Endometrium (tissue), 2 donors: ENCODE data around the gene TBC1D22B.

Experiments
- FAIRE-seq: peaks from 2 replicates; lab custom pipeline; 2012; peaks lifted over from hg19 to GRCh38; lab: Jason Lieb, UNC
- donor health status: control.
- donor health status: control.

Gene TBC1D22B

DNA sequence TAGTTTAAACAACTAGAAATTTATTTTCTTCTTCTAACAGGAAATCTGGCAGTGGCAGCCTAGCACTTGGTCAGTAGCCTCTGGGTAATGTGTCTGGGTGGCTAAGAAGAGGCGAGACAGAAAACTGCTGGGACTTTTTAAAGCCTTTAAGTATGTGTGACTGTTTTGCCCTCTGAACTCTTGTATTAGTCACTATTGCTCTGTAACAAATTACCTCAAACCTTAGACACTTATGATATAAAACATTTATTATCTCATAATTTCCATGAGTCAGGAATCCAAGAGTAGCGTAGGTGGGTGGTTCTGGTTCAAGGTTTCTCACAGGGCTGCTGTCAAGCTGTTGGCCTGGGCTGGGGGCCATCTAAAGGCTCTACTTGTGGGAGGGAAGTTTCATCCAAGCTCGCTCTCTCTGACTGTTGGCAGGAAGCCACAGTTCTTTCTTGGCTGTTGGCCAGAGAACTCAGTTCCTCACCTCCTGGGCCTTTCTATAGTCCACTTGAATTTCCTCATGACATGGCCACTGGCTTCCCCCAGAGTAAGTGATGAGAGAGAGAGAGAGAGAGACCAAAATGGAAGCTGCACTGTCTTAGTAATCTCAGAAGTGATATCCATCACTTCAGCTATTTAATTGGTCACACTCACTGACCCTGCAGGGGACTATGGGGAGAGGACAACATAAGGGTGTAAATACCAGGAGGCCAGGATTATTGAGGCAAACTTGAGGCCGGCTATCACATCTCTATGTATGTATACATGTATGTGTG is 17.4 kb upstream of the TBC1D22B start:
- no peak for FAIRE-seq

DNA sequence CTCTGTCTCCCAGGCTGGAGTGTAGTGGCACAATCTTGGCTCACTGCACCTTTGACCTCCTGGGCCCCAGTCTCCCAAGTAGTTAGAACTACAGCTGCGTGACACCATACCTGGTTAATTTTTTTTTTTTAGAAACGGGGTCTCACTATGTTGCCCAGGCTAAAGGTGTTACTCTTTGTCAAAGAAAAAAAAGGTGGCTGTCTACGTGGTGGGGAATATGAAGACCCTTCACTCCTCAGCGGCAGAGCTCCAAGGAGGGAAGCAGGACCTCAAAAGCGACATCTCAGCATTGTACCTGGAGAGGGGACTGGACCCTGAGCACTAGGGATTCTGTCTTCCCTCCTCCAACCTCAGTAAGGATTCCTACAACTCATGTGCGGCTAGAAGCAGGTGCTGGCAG is 16.4 kb upstream of the TBC1D22B start:
- FAIRE-seq, result no peak

DNA sequence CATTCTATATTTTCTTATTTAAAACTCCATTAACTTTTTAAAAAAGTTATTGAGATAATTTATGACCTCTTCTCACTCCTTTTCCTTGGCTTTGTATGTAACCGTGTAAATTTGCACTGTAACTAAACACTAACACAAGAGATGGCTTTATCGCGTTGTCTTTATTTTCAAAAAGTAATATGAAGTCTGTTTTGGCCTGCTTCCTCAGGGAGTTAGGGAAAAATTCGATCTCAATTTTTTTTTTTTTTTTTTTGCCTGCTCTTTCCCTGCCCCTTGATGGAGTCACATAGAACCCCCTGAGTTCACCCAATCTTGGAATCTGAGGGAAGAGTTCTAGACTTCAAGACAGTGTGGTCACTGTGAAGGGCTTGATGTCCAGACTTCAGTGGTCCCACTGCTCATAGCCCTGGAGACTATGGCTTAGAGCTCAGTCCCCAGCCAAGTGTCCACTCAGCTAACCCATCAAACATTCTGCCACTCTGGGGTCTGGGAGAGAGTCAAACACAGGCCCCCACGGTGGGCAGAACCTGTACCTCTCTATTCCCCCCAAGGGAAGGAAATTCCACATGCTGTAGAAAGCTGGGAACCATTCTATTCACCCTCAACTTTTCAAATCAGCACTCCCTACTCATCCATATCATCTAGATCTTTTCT is 15.7 kb upstream of the TBC1D22B start:
- no peak for FAIRE-seq

DNA sequence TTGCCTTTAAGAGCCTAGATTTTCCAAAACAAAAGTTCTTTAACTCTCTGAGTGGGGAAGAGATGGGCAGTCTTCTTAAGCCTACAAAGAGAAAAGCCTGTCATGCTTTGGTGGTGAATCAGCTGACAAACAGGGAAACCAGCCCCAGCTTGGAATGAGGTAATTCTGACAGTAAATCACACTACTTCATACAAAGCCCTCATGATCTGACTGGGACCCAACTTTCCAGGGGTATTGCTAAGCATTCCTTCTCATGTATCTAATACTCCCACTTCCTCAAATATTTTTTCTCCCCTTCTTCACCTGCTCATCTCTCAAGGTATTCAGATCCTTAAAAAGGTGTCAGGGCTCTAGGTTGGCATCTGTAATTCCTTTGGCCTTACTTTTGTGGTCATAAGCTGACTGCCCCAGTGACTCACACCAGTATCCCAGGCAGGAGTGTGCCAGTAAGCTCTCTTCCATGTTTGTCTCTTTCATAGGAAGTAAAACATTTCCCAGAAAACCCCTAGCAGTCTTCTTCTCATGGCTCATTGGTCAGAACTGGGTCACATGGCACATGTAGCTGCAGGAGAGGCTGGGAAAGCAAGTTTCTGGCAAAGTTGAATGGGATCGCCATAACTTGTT is 15.0 kb upstream of the TBC1D22B start:
- no peak for FAIRE-seq

DNA sequence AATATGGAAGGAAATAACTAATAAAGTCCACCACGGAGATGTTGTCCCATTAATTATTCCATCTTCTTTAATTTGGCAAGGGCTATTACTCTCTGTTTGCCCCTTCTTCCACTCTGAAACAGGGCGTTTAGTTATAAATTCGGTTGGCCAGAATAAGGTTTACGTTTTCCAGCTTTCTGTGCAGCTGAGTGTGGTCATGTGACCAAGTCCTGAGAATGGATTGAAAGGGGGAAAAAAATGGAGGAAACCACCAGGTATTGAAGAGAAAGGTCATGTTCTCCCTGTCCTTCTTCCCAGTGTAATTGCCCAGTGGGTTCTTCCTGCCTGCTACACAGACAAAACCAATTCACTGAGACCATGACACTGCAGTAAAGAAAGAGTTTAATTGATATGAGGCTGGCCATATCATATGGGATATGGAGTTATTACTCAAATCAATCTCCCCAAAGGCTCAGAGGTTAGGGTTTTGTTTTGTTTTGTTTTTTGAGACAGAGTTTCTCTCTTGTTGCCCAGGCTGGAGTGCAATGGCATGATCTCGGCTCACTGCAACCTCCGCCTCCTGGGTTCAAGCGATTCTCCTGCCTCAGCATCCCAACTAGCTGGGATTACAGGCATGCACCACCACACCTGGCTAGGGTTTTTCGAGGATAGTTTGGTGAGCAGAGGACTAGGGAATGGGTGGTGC is 14.3 kb upstream of the TBC1D22B start:
- FAIRE-seq, result no peak

DNA sequence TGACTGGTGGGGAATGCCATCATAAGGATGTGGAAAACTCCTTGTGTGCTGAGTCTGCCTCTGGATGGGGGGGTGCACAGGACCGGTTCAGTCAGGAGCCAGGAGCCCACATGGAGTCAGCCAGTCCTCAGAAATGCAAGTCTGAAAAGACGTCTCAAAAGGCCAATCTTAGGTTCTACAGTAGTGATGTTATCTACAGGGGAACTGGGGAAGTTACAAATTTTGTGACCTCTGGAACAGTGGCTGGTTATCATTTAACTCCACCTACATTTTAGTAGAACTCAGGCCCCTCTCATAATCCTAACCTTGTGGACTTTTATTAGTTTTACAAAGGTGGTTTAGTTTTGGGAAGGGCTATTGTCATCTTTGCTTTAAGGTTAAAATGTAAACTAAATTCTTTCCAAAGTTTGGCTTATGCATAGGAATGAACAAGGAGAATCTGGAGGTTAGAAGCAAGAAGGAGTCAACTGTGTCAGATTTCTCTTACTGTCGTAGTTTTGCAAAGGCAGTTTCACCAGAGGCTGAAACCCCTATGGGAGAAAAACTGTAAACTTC is 13.7 kb upstream of the TBC1D22B start:
- FAIRE-seq, result no peak

DNA sequence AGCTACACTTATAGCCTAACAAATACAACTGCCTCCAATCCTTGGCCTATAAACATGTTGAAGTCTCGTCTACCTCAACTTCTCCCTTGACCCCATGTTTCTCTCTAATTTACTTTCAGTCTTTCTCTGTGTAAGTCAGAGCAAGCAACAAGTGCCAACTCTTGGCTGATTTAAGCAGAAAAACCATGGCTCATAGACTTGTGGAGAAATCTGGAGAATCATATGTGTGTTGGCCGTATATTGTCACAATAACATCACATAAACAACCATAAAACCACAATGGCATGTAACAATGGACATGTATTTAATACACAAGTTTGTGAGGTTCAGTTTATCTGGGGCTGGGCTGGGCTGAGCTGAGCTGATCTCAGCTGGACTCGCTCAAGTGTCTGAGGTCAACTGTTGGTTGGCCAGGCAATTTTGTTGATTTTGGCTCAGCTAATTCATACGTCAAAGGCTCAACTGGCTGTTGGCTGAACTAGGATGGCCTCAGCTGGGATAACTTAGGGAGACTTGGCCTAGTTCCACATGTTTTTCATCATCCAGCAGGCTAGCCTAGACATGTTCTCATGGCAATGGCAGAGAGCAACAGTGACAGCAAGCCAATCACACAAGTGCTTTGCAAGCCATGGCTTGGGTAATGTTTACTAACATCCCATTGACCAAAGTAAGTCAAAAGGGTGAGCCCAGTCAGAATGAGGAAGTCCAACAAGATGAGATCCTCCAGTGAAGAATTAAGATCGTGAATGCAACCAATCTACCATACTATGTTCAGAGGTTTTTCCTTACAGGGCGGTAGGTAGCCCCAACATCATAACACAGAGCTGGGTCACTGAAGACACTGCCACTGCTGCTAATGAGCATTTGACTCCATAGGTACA is 12.9 kb upstream of the TBC1D22B start:
- FAIRE-seq, result peak; percentile 70

DNA sequence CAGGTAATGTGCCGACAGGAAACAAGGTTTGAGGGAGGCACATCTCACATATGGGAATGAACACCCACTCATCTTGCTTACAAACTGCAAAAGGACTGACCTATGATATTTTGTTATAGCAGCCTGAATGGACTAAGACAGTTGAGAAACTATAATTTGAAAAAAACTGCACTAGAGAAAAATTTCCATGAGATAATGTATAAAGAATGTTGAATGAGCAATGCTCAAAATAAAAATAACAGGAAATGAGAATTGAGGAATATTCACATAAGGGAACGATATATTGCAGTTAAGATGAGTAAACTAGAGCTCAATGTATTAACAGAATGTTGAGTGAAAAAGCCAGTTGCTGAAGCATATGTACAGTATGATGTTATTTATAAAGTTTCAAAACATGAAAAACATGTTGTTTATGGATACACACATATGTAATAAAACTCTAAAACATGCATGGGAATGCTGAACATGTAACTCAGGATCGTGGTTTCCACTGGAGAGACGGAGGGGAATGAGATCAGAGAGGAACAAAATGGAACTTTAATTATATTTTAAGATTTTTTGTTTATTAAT is 6.3 kb upstream of the TBC1D22B start:
- no peak for FAIRE-seq

DNA sequence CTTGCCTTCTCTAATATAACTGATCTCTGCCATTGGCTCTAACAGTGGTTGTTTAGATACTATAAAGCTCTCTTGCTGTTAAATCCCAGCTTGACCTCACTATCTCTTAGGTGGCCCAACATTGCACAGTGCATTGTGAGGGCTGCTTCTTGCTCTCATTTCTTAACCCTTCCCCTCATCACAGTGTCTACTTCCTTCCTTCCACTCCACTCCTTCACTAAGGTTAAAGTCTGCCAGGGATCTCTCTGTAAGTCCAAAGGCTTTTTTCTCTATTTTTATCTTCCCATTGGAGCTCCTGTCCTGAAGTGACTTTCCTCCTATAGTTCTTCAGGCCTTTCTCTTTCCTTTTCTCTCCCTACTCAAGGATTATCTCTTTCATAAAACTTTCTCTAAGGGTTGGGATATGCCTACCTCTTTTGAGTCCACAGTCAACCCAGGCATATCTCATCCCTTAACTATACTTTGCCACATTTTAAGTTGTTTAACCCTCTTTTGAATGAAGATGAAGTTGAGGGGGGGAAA is 4.0 kb upstream of the TBC1D22B start:
- no peak for FAIRE-seq

DNA sequence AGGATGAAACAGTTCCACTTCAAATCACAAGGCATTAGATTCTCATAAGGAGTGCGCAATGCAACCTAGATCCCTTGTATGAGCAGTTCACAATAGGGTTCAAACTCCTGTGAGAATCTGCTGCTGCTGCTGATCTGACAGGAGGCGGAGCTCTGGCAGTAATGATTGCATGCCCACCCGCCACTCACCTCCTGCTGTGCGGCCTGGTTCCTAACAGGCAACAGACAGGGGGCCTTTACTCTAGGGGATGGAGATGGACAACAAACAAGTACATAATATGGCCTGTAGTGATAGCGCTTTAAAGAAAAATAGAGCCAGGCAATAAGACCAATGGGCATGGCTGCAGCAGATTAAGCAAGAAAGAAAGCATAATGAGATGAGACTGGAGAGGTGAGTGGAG is 2.7 kb upstream of the TBC1D22B start:
- FAIRE-seq, result no peak

DNA sequence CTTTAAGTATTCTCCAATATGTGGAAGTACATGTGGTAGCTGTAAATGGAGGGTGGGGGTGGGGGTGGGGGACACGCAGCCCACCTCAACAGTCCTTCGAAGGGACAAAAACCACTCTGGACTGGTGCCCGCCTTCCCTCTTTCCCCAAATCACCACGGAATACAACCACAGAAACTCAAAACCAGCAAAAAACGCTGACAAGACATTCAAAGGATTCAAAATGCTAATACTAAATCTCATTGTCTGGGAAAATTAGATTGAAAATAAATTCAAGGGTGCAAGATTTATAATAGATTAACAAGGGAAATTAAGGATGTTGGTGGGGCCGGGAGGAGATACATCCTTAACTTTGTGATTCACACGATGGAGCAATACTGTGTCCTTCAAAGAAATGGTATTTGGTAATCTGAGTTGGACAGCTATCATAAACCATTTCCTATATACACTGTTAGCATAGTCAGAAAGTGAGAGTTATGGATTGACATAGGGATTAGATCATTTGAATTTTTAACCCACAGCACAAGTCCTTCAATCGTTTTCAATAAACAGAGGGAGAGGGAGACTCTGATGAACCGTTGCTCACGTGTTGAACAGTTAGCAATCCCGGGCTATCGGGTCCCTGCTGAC is 766 bp upstream of the TBC1D22B start:
- no peak for FAIRE-seq

DNA sequence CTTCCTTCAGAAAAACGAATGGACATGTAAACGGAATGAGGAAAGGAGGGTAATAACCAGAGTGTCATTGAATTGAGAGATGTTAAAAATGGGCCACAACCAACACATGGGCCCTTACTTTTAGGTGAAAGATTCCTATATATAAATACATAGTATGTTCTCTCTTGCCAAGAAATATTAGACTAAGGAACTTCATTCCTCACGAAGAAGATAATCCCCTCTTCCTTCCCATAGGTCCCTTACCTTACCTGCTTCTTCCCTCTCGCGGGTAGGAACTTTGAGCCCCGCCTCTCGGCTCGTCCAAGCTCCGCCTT is 295 bp upstream of the TBC1D22B start:
- no peak for FAIRE-seq

DNA sequence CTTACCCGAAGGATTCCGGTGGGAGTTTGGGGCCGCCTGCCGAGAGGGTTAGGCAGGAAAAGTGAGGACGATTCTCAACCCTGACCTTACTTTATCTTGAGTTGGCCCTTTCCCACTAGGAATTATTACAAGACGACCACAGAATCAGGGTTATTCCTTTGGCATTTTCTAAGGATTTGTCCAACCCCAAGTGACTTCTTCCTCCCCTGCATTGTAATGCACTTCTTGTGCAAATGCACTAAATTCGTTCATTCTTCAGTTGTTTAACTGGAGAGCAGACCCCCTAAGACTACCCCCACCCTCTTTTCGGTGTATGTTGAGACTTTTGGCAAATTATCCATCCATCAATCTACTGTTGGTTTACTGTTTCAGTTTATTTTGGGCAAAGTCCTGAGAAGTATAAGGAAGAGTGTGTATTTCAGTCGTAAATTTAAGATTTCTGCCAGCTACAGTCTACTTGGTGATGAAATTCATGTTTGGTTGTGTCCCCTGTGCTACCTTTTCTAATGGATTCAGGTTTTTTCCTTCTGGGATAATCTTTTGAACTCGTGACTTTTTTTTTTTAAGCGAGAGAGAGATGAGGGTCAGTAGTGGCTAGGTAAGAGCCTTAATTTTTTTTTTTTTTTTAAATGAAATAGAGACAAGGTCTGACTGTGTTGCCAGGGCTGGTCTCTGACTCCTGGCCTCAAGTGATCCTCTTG is 983 bp downstream of the TBC1D22B start:
- no peak for FAIRE-seq

DNA sequence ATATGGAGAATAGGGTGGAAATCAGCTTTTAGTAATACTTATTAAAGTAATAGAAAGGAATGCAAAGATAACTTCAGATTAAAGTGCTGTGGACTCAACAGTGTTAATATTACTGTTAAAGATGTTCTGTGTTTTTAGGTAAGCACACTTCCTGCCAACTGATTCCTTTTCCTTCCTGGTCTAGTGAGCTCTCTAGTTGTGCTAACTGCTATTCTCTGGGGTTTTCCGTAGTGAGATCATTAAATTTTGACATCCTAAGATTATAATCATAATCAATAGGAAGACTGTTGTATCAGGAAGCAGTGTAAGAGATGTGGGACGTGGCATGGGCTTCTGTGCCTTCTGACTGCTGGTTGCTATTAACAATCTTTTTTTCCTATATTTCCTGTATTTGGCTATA is 1.6 kb downstream of the TBC1D22B start:
- FAIRE-seq, result no peak

DNA sequence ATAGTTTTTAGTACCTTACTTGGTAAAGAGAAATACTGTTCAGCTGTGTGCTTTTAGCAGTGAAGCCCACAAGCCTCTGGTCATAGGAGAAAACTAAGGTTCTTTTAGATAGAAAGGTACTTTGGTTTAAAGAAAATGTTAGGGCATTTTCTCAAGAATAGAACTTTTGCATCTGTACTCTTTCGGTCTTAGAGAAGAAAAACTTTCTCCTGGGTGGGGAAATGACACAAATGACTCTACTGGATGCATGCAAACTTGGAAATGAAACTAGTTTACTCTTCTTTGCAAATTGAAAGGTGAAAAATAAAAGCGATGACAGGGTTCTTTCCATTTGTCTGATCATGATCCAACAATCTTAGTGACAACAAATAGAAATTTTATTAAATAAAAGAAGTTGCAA is 2.5 kb downstream of the TBC1D22B start:
- no peak for FAIRE-seq

DNA sequence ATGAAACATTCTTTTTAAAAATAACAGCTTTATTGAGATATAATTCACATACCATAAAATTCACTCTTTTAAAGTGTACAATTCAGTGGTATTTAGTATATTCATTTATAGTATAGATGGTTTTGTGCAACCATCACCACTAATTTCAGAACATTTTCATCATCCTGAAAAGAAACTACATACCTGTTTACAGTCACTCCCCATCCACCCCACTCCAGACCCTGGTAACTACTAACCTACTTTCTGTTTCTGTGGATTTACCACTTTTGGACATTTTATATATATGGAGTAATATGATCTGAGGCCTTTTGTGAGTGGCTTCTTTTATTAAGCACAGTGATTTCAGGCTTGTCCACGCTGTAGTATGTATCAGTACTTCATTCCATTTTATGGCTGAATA is 2.9 kb downstream of the TBC1D22B start:
- FAIRE-seq, result peak; percentile 15

DNA sequence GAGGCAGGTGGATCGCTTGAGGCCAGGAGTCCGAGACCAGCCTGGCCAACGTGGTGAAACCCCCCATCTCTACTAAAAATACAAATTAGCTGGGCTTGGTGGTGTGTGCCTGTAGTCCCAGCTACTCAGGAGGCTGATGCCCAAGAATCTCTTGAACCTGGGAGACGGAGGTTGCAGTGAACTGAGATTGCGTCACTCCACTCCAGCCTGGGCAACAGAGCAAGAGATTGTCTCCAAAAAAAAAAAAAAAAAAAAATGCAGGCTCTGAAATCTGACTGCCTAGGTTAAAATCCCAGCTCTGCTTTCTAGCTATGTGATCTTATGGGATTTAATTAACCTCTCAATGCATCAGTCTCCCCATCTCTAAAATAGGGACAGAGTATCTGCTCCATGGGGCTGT is 3.6 kb downstream of the TBC1D22B start:
- FAIRE-seq, result no peak

DNA sequence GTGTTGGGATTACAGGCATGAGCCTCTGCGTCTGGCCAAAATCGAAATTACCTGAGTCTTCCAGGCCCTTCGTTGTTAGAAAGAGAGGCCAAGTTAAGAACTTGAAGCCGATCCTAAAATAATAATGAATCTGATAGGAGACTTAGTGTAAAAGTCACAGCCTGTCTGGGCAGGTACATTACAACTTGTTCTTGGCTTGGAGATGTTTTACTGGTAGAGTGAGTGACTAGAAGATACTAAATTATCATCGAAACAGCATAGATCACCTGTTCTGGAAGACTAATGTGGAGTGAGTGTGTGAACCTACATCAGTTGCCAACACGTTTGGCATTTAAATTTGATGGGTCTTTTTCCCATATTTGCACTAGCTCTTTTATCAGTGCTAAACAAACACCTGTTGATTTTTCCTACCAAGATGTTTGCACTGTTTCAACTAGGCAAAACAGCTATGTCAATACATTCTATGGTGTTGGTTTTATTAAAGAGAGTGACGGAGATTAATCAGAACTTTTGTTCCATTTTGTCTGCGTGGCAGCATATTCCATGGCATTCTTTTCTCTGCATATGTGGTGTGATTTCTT is 5.0 kb downstream of the TBC1D22B start:
- FAIRE-seq, result no peak

DNA sequence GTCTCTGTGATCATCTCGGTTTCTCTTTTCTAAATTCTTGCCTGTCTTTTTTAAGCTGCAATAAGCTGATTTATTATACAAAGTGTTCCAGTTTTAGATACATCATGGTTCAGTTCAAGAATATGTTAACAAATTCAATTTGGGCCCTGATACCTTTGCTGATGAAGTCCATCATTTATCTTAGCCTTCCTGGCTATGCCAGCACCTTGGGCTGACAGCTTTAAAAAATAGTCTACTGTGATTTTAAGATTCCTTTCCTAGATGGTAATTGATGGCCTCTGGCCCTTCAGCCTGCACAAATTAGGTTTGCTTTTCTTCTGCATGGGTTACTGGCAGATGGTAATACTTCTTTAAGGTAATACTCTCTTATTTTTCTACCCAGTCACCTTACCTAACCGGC is 7.4 kb downstream of the TBC1D22B start:
- no peak for FAIRE-seq

DNA sequence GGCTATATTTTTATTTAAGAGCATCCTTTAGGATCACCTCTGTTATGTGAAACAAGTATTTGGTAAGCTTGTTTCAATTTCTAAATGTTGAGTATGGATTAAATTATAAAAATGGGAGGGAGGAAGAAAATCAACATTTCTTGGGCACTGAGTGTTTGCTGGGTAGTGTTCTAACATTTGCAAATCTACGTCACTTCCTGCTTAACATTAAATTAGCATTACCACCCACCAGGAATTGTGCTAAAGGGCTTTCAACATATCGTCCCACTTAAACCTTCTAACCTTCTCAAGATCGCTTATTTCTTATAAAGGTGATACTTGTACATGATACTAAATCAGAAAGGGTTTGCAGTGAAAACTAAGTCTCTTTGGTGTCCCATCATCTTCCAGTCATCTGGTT is 8.3 kb downstream of the TBC1D22B start:
- FAIRE-seq, result no peak
